Frontal cortex (tissue), 4 donors: ENCODE measurements around the gene DENND1A. TPM values are rescaled to one million over a fixed set of nuclear protein-coding genes. Genes with fewer than 3 reads are reported as not detected.

Experiments used
- DNase-seq, 2 donors: peaks; one replicate each; pipeline ENCODE4 v3.0.0; 2012; ENCODE audit warnings: low spot score in 2 of 2
- FAIRE-seq: peaks from 2 replicates; lab custom pipeline; 2012; peaks lifted over from hg19 to GRCh38; lab: Jason Lieb, UNC
- total RNA-seq: library from RNA; depleted of rRNA; stranded (reverse); fragments of >200 nt; gene quantifications from one replicate; pipeline ENCODE4 v1.2.3, GENCODE V29; 2014
- donor health status: control.
- donor health status: control.
- donor health status: control.

Gene DENND1A
- total RNA-seq, 1 donor from 2014 or later: 17.9 TPM

DNA sequence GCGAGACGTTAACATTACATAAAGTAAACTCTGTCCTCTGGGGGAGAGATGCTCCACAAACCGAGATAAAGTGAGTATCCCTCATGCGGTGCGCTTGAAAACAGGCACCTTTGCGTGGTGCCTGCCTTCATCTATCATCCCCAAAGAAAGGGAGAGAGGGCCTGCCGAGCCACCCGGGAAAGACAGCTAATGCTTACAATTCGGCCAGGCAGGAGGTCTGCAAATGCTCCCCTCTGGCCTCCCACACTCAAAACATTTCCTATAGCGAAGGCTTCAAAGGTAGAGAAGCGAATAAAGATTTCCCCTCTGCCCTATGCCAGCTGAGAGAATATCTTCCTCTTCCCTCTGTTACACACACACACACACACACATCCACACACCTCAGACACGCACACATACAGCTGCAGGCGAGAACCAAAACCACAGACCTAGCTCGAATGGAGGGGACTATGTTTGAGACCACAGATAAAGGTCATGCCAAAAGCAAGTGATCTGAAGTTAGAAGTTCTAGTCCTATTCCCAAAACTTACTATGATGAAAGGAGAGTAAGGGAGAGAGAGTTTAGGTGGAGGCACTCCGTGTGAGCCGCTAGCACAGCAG is 441.1 kb downstream of the DENND1A start:
- no peak for DNase-seq
- FAIRE-seq: no peak

DNA sequence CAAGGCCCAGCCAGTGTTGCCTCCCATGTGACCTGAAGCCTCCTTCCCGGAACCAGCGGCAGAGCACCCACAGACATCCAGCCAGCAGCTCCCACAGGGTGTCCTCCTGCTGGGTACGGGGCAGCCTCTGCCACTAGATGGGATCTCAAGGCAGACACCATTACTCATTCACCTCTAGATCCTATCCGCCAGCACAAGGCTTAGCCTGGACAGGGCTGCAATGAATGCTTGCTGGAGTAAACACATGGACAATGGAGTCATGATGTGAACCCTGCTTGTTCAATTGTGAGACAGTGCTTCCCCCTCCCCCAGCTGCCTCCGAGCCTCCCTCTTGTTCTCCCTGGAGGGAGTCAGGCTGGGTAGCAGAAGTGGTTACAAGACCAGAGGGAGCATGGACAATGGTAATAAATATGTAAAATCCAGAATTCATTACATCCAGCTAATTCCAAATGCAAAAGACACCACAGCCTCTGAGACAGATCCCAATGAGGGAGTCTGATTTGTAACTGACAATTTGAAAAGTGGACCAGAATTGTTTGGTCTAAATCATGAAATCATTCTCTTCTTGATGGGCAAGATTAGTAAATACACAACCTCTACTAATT is 441.9 kb downstream of the DENND1A start:
- no peak for FAIRE-seq
- peak in 1 of 2 donors; percentile 33 for DNase-seq

GRCh38 chr9:123486431-123486830 is 443.5 kb downstream of the DENND1A start:
- FAIRE-seq (no peak), DNase-seq (no peak)

GRCh38 chr9:123485216-123485615 is 444.7 kb downstream of the DENND1A start:
- DNase-seq: no peak

DNA sequence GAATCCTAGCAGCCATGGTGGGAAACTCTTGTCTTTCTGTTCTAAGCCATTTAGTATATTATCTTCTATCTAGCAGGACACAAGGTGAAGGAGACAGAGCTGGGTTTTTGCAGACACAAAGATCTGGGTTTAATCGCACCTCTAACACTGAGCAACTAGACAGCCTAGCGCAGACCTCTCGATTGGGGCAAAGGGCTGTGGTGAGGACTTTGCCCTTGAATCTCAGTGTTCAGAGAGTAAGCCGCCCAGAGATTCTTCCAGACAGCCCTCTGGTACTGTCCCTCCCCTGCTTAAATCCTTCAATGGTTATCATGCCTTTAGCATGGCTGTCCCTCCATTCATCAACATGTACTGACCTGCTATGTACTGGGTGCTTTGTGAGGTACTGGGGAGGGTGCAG is 445.8 kb downstream of the DENND1A start:
- FAIRE-seq (no peak), DNase-seq (no peak)

More at GRCh38 chr9:123485216-123485615, 444.7 kb downstream of the DENND1A start:
- FAIRE-seq: no peak

- FAIRE-seq (no peak), DNase-seq (no peak)
Measured at GRCh38 chr9:123483191-123483803, 446.6 kb downstream of the DENND1A start.

- FAIRE-seq (no peak), DNase-seq (no peak)
Measured at GRCh38 chr9:123482295-123482968, 447.5 kb downstream of the DENND1A start.

DNA sequence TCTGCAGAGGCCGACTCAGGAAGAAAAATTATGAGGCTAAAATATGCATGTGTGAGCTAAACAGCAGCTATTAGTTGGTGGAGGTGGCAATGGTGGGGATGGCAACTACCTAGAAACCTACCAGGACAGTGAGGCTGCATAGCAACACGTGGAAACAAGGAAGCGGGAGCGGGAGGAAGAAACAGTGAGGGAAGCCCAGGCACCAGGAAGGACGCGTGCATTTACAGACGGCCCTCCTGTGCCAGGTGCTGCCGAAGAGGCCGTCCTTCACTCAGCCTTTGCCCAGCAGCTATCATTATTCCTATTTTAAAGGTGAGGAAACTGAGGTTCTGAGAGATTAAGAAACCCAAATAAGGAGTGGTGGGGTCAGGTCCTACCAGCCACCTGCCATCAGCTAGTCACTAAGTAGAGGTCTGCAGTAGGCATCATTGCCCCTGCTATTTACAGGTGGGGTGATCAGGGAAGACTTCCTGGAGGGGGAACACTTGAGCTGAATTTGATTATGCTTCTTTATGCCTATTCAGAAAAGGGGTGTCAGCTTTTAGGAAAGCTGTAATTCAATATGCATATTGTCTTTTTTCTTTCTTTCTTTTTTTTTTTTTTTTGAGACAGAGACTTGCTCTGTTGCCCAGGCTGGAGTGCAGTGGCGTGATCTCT is 448.6 kb downstream of the DENND1A start:
- DNase-seq (no peak), FAIRE-seq (no peak)

- FAIRE-seq (no peak), DNase-seq (no peak)
Measured at GRCh38 chr9:123480791-123481190, 449.1 kb downstream of the DENND1A start.

DNA sequence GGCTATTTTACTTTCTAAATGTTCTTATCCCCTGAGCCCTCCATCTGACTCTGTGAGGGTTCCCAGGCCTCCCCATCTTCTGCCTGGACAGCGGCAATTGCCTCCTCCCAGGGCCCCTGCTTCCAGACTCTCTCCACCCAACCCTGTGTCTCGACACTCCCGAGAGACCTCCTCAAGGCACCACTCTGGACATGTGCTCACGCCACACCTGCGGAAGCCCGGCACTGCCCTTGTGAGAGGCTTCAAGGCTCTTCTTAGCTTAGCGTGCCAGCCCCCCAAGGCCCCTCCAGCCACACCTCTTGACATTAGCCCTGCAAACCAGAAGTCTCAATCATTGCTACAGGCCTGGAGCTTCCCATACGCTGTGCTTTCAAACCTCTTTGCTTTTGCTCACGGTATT is 449.8 kb downstream of the DENND1A start:
- DNase-seq (no peak), FAIRE-seq (no peak)

DNA sequence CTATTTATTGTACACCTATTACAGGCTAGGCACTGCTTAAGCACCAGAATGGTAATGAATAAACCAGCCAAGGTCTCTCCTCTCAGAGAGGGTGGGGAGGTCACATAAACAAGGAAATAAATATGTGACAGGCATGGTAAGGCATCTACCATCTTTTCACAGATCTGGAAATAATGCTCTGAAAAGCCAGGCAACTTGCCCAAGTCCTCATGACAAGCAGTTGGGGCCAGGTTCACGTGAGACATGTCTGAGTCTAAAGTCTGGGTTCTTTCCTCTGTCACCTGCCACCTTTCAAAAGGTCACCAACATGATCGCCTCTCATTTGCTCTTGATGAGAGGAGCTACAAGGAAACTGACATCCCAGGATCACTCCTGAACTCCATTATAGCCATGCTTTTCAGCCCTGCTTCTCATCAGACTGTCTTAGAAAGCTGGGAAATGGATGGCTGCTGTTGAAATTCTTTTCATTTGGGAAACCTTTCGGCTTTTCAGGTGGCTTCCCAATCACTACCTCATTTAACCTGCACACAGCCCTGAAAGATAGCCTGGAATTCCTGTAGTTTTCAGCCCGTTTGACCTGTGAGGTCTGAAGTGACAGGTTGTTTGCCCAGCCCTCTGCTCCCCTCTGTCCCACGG is 450.8 kb downstream of the DENND1A start:
- no peak for DNase-seq
- FAIRE-seq: no peak

DNA sequence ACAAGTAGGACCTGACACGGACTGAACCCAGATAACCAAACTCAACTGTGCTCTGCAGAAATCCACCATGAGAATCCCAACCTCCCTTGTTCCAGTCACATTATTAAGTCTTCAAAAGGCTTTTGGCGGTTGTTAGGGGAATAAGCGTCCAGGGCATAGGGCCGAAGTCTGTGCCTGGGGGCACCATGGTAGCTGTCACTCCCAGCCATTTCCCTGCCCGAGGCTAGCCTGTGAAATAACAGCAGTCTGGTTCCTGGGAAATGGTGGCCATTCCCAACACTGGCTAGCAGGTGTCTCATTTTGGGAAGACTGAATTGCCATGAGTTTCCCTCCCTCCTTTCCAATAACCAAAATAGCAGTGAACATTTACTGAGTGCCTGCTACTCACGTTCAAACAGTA is 451.8 kb downstream of the DENND1A start:
- FAIRE-seq (no peak), DNase-seq (no peak)

DNA sequence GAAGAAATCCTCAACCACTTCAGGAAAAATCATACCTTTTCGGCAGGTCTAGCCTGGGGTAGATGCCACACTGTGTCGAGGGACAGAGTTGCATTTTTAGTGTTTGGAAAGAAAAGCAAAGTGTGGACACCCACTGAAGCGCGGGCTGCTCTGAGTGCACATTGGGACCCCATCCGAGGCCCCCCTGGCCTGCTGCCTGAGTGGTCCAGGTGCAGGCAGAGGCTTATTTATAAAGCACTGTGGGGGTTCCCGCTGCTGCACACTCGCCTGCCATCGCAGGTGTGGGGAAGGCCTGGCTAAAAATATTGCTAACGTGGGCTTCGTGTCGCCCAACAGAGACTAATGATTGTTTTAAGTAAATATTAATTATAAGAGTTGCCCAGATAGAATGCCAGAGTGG is 454.5 kb downstream of the DENND1A start:
- no peak for FAIRE-seq
- DNase-seq: no peak

GRCh38 chr9:123472862-123473614 is 456.9 kb downstream of the DENND1A start:
- DNase-seq (peak in 1 of 2 donors; percentile 37), FAIRE-seq (no peak)

DNA sequence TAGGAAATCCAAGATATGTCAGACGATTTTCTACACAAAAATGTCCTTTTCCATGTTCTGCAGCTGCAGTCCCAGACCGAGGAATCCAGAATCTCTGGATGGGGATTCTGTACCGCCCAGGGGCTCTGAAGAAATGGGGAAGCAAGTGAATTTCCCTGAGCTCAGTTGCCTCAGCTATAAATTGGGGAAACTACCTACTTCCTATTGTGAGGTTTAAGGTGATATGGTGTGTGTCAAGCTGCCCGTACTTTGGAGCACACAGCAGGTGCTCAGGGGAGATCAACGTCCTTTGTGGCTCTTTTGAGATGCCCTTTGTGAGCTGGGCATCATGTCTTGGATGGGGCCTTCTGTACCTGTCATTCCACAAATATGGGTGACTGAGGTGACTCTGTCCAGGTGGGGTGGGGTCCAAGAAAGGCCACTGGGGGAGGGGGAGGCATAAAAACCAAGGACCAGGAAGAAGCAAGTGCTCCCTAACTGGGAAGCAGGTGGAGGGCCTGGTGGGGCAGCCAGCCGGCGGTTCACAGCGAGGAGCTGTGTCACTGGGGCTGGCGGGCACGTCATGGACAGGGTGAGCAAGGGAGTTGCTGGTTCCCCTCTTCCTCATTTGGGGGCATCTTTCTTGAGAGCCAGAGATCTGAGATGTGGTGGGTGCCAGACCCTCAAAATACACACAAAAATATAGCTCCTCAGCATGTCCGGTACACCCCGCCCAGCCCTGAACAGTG is 457.9 kb downstream of the DENND1A start:
- FAIRE-seq: no peak
- DNase-seq: no peak

DNA sequence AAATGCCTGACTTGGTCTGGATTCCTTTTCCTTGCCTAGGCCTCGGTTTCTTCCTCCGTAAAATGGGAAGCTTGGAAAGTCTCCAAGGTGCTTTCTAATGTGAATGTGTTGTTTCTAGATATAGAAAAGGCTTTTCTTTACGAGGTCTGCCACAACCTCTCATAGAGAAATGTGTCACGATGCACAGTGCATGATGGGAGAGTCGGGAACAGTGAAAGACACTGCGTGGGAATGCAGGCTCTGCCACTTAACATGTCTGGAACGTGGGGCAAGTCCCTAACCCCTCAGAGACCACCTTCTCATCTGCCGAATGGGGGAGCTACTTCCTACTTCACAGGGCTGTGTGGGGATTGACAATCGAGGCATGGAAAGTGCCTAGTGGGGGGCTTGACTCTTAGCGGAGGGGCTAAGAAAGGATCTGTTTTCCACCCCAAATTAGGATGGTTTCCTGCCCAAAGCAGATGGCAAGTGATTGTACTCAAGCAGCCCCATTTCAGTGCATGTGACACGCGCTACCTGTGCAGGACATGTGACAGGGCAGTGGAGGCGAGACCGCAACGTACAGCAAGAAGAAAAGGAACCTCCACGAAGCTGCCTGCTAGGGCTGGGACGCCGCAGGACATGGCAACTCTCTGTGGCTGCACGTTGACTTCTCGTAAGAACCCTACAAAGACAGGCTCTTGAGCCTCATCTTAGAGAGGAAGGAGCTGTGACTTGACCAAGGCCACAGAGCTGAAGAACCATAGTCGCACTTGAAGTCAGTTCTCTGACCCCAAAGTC is 458.7 kb downstream of the DENND1A start:
- FAIRE-seq (no peak), DNase-seq (no peak)

GRCh38 chr9:123470121-123470782 is 459.7 kb downstream of the DENND1A start:
- FAIRE-seq (no peak), DNase-seq (no peak)
